Fibroblast of pulmonary artery (primary cell): ENCODE results near the gene LPAR1.

Source experiments
- DNase-seq: peaks from one replicate; pipeline ENCODE4 v3.0.0-alpha.2; 2010; ENCODE audit warnings: low read depth
- H3K4me3 ChIP-seq: replicated peaks from 2 replicates; pipeline ENCODE4 v1.5.1; 2011; ENCODE audit warnings: low read depth, mild to moderate bottlenecking, control low read depth, low read length, moderate library complexity
- TF ChIP-seq, protein P1 (sequence below): IDR thresholded peaks from 2 replicates; pipeline ENCODE4 v1.5.1; 2011; ENCODE audit warnings: mild to moderate bottlenecking, control low read depth, low read length, inconsistent platforms; ENCODE audit errors: missing control alignments

Gene LPAR1

DNA sequence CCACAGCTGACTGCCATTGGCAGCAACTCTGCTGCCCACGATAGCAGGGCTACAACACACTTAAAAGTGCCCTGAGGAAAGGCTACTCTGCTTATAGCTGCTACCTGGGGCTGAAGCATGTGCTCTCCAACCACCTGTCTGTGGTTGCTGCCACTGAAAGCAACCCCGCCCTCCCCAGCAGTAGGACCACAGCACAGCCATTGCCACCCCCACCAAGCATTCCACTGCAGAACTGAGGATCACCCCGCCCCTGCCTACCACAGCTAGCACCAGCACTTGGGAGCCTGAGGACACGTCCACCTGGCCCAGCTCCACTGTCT is 85.8 kb downstream of the LPAR1 start:
- no peak overlapping the region for H3K4me3 ChIP-seq
- TF ChIP-seq, protein P1, sequence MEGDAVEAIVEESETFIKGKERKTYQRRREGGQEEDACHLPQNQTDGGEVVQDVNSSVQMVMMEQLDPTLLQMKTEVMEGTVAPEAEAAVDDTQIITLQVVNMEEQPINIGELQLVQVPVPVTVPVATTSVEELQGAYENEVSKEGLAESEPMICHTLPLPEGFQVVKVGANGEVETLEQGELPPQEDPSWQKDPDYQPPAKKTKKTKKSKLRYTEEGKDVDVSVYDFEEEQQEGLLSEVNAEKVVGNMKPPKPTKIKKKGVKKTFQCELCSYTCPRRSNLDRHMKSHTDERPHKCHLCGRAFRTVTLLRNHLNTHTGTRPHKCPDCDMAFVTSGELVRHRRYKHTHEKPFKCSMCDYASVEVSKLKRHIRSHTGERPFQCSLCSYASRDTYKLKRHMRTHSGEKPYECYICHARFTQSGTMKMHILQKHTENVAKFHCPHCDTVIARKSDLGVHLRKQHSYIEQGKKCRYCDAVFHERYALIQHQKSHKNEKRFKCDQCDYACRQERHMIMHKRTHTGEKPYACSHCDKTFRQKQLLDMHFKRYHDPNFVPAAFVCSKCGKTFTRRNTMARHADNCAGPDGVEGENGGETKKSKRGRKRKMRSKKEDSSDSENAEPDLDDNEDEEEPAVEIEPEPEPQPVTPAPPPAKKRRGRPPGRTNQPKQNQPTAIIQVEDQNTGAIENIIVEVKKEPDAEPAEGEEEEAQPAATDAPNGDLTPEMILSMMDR = no peak
- no peak for DNase-seq

DNA sequence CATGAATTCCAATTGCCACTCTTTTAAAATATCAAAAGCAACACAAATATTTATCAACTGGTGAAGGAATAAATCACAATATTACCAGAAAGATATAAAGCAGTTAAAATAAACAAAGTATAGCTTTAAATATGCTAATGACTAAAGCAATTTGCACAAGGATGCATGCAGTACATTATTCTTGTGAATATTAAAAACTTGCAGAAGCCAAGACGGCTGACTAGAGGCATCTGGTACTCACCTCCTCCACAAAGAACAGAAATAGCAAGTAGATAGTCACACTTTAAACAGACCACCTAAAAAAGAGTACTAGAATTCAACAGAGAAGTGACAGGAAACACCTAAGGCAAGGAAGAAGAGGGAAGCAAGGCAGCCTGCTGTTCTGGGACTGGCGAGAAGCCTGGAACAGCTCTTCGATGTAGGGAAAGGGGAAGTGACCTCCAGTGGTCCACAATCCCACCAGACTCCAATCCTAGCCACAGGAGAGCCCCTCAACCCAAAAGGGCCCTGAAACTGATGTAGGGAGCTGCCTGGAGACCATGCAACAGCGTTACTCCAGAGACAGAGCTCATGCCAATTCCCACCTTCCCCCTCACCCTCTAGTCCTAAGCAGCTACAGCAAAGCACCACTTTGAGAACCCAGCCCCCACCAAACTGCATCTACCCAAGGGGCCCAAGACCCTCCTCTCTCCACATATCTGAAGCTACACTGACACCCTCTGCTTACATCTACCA is 86.3 kb downstream of the LPAR1 start:
- no peak for DNase-seq
- TF ChIP-seq, protein P1 = no peak
- H3K4me3 ChIP-seq = no peak overlapping the region

DNA sequence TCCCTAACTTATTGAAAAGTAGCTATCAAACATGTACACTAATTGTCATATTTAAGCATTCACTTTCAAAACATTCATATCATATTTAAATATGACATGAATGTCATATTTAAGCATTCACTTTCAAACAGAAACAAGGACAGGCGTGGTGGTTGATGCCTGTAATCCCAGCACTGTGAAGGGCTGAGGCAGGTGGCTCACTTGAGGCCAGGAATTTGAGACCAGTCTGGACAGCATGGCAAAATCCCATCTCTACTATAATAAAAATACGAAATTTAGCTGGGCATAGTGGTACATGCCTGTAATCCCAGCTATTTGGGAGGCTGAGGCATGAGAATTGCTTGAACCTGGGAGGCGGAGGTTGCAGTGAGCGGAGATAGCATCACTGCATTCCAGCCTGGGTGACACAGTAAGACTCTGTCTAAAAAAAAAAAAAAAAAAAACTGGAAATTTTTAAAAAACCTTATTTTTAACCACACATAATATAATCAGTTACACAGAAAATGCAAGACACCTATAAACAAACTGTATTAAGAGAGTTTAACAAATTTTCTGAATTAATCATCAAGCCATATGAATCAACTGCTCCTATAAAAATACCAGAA is 88.1 kb downstream of the LPAR1 start:
- H3K4me3 ChIP-seq = no peak overlapping the region
- TF ChIP-seq, protein P1 = no peak
- no peak for DNase-seq

DNA sequence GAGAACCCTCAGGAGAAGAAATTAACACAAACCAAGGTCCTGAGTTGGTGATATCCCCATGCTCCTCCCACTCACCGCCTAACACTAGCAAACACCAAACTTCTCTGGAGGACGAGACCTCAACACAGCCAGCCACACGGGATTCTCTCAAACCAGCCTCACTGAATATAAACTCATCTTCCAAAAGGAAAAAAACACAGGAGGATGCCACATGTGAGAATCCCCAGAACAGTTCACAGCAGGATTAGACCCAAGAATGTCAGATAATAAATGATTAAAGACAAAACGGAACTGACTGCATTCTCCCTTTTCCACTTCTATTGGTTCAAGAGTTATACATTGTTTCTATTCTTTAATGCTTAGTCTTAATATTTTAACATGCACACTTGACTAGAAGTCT is 89.2 kb downstream of the LPAR1 start:
- DNase-seq = no peak
- TF ChIP-seq, protein P1 = no peak
- no peak overlapping the region for H3K4me3 ChIP-seq

DNA sequence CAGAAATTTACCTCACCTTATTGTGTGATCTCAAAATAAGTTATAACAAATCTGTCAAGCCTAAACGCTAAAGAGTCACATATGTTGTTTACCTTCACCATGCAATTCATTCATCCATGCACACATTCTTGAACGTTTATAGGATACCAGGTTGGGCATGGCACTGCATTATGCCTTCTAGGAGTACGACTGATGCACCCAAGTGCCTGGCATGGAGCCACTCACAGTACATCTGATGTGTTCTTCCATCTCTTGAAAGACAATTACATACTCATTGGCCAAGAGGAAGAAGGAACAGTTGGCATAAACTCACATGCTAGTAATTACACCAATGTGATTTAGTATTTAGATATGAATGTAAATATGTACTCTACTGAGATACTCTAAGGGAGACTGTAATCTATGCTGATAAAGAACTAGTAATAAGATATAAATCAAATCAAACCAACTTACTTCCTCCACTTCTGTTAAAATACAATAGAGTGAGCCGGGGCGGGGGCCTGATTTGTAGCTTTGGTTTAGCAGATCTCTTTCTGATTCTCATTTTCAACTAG is 90.7 kb downstream of the LPAR1 start:
- H3K4me3 ChIP-seq = no peak overlapping the region
- DNase-seq = no peak
- TF ChIP-seq, protein P1 = no peak

DNA sequence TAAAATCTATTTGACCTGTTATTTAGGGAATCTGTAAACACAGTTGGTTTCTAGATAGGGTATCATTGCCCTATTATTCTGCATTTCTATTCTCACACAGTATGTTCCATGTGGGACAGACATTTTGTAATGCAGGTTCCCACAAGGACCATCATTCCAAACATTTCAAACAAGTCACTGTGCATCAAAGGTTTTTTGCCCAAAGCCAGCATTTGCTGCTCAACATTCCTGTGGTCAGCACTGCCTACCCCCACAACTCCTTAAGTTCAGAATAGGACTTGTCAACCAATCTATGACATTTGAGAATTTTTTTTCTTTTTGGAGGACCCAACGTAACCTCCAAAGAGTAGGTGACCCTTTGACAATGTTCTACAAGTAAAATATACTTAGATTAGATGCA is 95.7 kb downstream of the LPAR1 start:
- TF ChIP-seq, protein P1 = no peak
- DNase-seq = peak; percentile 75
- H3K4me3 ChIP-seq = no peak overlapping the region
